DMS153 (cell line): ENCODE measurements around the gene KCNS3.
"Not testable (repeated sequence)": the region's sequence is repeated elsewhere in the genome, so short reads cannot be mapped to it uniquely, and the experiment has no call there.

Source experiments
- DNase-seq: peaks from one replicate; lab custom pipeline; 2025; lab: John Stamatoyannopoulos, UW

The KCNS3 gene

DNA sequence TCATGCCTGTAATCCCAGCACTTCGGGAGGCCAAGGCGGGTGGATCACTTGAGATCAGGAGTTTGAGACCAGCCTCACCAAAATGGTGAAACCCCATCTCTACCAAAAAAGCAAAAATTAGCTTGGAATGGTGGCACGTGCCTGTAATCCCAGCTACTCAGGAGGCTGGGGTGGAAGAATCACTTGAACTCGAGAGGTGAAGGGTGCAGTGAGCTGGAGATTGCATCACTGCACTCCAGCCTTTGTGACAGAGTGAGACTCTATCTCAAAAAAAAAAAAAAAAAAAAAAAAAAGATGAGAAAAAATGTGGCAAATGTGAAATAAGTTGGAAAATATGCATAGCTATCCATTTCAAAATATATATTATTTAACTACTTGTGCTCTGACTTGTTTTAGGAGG, 65.0 kb downstream of the KCNS3 start:
- DNase-seq, result no peak

DNA sequence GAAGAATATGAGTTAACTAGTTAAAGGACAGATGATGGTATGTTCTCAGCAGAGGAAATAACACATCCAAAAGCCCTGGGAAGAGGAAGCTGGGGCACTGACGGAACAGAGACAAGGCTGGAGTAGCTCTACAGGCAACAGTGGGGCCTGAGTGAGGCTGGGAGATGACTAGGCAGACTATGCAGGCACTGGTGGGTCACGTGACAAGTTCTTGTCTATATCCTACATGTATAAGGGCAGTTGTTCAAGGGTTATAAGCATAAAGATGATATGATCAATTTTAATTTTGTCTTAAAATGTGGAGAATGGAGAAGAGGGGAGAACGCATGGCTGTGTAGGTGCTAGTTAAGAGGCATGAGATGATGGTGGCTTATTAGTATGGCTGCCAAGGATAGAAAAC, 68.6 kb downstream of the KCNS3 start:
- DNase-seq, result no peak

DNA sequence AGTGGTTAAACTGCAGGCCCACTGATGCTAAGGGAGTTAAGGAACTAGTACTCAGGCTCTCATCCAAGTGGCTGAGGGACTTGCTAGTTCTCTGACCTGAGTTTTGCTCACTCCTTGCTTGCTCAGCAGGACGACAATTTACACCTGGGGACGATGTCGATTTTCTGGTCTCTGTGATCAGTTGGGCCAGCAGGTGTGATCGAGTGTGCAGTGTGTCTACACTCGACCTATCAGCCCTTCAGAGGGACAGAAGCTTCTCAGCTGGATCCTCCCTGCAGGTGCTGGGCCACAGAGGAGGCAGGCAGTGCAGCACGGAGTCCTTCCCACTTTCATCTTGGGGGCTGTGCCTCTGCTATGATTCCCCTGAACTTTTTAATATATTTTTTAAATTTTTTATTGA, 71.5 kb downstream of the KCNS3 start:
- no peak for DNase-seq

DNA sequence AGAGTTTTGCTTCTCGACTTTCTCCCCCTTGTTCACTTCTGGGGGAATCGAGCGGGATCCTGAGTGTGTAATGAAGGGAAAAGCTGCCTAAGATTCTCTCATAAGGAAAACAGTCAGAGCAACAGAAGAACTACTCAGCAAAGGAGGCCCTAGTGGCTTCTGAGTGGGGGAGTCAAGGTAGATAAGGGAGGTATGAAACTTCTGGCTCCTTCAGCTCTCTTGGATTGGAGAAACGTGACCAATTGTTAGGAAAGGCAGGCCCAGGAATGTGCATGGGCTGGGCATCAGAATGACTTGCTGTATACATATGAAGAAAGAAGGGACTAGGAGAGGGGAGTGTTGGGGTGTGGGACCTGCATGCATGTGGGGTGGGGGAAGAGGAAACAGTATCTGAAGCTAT, 73.1 kb downstream of the KCNS3 start:
- no peak for DNase-seq

DNA sequence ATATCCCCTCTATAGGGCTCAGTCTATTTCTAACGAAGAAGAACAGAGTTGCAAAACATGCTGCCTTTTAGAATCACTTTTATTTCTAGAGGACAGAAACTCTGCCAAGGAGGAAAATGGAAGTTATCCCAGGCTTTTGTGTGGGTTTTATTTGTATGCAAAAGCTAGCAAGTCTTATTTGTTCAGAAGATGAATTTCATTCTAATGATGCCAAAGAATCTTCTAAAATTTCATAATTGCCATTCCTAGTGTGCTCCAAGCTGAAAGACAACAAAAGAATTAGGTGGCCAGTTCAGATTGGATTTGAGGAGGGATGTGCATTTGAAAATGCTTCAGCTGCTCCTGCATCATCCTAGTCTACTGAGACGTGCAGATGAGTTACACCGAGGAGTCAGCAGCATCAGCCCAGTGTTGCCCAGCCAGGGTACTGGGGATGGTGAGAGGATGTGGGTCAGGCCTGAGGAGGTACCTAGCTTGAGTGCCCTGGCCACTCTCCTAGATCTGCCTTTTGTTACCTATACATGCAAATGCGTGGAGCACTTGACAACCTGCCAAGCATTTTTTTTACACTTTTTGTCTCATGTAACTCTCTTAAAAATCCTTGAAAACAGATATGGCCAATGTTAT, 80.1 kb downstream of the KCNS3 start:
- no peak for DNase-seq

DNA sequence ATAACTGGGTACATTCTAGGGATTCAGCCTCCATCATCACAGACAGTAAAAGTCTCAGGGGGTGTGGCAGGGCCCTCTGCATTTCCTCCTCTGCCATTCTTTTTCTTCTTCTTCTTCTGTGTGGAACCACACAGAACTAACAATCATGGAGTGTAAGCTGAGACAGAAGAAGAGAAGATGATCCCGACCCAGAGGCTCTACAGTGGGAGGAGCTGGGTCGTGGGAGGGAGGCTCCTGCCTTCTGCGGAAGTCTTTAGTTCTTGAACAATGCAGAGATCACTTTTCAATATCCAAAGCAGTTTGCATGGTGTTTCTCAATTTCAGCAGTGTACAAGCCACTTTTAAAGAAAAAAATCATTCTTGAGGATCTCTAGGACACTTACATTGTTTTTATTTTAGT, 80.9 kb downstream of the KCNS3 start:
- DNase-seq, result no peak

DNA sequence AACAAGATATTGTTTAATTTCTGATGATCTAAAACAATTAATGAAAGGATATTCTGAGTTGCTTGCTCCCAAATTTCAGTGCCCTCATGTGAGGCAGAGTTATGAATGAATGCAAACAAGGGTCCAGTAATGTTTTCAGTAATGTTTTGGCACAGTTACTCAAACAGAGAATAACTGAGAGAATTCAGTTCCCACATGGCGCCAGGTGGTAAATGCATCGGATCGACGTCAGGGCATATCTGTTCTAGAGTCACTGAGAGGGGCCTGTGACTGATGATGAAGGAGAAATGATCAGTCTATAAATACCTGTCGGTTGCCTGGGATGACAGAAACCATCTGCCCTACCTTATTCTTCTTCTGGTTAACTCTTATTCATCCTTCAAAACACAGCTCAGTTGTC, 81.4 kb downstream of the KCNS3 start:
- DNase-seq, result no peak

DNA sequence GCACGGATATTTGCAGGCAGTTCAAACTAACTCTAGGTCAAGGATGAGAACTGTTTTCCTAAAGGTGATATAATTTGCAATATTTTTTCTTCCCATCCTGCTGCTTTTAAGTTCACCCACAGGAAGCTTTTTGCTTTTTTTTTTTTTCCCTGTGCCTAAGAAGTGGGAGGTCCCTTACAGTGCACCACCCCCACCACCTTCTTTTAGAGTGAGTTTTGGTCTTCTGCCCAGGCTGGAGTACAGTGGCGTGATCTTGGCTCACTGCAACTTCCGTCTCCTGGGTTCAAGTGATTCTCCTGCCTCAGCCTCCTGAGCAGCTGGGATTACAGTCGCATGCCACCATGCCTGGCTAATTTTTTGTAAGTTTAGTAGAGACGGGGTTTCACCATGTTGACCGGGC, 82.5 kb downstream of the KCNS3 start:
- DNase-seq, result no peak

DNA sequence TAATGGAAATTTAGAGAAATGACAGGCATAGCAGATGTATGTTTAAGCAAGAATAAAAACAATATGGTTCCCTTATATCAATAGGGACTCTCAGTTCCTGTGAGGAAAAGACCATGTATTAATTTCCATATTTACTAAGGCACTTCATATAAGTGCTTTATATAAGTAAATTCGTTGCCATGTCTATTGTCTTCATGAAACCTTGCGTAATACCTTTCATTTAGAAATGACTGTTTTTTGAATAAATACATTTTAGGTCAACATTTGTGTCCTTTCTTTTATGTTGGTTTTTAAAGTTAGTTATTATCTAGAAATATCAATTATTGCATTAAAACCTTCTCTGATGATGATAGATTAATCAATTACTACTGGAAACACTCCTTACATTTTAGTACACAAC, 83.3 kb downstream of the KCNS3 start:
- DNase-seq, result no peak

DNA sequence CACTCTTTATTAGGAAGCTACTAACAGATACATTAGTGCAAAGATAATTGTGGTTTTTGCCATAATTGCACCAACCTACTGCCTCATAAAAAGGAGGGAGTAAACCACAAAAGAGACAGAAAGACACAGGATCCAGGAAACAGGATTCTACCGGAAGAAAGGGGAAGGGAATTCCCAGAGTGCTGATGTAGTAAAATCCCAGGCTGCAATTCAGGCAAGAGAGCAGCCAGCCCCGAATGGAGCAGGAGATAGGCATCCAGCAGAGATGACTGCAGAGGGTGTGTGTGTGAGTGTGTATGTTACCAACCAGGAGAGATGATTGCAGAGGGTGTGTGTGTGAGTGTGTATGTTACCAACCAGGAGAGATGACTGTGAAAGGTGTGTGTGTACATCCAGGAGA, 84.4 kb downstream of the KCNS3 start:
- DNase-seq, result no peak

DNA sequence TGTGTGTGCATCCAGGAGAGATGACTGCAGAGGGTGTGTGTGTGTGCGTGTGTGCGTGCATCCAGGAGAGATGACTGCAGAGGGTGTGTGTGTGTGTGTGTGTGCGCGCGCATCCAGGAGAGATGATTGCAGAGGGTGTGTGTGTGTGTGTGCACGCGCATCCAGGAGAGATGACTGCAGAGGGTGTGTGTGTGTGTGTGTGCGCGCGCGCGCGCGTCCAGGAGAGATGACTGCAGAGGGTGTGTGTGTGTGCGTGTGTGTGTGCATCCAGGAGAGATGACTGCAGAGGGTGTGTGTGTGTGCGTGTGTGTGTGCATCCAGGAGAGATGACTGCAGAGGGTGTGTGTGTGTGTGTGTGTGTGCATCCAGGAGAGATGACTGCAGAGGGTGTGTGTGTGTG, 85.1 kb downstream of the KCNS3 start:
- DNase-seq, result not testable (repeated sequence)

DNA sequence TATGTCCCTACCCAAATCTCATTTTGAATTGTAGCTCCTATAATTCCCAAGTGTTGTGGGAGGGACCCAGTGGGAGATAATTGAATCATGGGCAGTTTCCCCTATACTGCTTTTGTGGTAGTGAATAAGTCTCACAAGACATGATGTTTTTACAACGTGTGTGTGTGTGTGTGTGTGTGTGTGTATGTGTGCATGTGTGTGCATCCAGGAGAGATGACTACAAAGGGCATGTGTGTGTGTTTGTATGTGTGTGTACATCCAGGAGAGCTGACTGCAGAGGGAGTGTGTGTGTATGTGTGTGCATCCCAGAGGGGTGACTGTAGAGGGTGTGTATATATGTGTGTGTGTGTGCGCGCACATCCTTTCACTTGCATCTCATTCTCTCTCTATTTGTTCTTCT, 86.7 kb downstream of the KCNS3 start:
- no peak for DNase-seq

DNA sequence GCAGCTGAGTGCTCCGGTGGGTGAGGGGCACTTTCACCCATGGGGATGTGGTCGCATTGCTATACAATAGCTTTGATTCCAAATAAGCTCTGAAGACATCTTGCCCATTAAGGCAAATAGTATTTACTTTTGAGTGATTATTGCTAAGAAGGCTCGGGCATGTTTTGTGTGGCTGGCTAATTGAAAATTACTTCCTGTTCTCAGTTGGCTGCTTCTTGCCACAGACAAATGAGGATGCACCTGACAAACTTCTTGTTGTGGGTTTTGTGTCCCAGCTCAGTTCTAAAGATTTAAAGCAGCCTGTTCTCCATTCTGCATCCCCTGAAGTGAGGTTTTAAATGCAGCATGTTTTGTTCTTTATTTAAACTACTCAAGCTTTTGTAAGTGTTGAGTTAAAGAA, 88.3 kb downstream of the KCNS3 start:
- no peak for DNase-seq

DNA sequence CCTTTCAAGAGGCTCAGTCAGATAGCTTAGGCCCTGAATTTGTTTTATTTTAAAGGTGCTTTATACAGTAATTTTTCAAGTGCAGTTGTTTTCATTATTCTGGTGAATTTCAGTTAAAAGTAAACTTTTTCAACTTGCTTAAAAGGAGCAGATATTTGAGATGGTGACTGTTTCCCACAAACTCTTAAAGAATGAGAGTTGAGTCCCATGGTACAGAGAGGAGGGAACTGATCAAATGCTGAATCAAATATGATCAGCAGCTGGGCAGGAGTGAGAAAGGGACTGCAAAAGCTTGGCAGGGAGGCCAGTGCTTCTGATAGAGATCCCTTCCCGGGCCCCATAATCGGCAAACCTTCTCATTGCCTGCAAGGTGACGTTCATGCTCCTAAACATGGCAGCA, 91.2 kb downstream of the KCNS3 start:
- DNase-seq, result no peak

DNA sequence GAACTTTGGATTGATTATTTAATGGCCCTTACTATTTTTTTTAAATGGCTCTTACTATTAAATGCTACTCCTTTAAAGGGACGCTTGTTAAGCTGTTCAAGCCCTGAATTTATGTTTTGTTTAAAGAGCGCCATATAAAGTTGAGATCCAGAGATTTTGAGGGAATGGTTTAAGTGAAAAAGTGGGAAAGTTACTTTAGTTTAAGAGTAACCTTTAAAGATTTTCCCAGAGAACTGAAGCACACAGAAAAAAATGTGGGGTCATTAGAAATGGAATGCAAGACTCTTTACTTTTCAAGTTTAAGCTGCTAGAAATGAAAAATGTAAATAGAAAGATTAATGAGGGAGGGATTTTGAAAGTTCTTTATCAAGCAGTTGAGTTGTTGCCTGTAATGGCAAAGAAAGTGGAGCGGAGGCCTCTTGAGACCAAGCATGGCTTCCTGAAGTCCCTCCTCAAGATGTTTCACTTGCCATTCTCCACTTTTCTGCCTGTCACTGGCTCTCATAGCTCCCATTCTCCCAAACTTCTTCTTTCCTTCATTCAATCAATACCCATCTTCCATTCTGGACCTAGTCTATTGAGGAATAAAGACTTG, 93.2 kb downstream of the KCNS3 start:
- DNase-seq, result no peak

DNA sequence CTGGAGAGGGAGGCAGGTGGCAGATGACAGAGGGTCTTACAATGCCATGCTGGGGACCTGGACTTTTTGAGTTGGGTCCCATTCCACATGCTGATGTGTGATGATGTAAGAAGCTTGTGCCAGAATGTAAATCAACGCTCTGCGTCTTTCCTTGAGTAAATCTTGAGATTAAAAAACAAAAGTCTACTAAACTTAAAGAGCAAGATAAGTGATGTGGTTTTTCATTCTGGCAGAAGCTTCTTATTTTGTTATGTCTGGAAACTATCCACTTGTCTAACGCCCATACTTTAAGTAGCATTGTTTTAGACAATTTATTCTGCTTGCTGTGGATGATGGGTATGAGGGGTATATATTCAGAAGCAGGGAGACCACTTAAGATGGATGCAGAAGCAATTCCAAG, 94.5 kb downstream of the KCNS3 start:
- no peak for DNase-seq

DNA sequence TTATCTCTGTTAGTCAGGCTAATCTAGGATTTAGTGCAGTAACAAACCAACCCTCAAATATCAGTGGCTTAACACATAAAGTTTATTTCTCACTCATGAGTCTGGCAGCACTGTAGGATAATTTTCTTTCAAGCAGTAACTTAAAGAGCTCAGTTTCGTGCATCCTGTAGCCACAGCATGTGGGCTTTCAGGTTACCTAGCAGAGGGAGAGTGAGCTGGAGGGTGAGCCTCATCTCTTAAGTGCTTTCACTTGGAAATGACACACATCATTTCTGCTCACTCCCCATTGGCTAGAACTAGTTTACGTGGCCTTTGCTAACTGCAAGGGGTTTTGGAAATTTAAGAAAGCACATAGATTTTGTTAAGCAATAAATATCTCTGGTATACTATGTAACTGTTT, 96.9 kb downstream of the KCNS3 start:
- no peak for DNase-seq

DNA sequence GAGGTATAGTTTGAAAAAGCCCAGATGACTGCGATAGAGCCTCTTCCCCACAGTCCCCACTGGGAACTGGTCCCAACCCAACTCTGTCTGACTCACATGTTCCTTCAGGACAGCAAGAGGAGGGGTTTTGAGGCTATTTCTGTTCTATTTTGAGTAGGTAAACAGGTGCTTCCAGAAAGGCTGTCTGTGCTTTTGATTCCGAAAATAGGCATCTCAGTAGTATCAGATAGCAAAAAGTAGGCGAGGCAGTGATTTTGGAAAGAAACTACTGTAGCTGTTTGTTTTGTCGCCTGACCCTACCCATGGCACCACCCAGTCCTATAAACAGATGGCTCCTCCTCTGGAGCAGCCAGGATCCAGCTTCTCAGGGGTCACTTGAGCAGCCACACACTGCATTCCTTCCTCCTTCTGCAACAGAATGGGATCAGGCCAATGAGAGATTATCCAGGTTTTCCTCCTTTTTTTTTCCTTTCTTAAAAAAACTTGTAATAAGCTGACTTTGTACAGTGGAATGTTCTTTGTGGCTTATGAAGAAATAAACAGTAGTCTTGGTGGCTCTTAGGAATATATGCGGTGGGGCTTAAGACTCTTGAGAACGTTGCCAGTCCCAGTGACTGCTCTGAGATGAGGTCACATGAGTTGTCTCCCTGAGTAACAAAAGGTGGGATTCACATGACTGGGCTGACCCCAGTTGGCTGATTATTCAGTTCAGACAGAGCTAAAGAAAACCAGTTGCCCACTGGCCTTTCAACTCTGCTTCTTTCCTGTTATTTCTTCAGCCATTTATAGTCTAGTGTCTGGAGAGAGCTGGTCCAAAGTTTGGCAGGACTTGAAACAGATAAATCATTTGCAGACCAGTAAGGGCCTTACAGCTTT, 98.6 kb downstream of the KCNS3 start:
- no peak for DNase-seq

DNA sequence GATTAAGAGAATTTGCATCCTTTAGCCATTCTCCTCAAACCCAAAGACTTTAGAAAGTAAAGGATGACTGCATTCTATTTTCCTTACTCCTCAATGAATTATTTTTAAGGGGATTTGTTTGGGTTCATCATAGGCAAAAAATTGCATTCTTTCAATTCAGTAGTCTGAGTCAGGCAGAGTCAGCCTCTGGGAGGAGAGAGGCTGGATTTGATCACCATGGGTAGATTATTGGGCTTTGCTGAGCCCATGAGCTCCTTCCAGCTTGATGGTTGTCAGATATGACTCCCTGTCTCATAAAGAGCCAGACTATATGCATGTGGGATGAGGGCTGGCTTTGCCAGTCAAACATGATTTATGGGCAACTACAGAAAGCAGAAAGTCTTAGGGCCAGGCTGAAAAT, 101.2 kb downstream of the KCNS3 start:
- no peak for DNase-seq

DNA sequence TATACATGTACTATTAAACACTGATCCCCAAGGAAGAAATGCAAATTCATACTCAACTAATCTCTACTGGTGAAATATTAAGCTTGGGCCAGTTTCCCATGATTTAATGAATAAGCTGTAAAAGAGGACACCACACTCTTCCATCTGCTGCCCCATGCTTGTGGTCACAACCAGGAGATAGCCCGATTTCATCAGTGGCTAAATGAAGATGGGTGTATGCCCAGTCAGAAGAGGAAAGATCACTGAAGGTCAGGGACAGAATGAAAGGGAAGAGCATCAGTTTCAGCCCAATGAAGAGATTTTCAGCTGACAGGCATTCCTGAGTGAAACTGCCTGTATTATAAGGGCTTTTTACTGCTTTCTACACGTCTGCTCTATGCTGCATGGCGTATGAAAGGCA, 103.5 kb downstream of the KCNS3 start:
- no peak for DNase-seq
